GM21390 (cell line): ENCODE data around the gene CHDH.

Source experiments
- ATAC-seq: cut with Tn5 transposase; IDR thresholded peaks from one replicate; pipeline ENCODE4 v1.9.1; 2021; ENCODE audit not compliant: unreplicated experiment

Gene CHDH

GRCh38 chr3:53824795-53825194, 21.4 kb downstream of the CHDH start:
- ATAC-seq, result no peak

GRCh38 chr3:53823956-53824657, 22.1 kb downstream of the CHDH start:
- no peak for ATAC-seq

- no peak for ATAC-seq
Measured at GRCh38 chr3:53823026-53823955, 22.9 kb downstream of the CHDH start.

- ATAC-seq, result no peak
Measured at GRCh38 chr3:53822331-53822741, 23.9 kb downstream of the CHDH start.

- no peak for ATAC-seq
Measured at GRCh38 chr3:53821631-53822121, 24.5 kb downstream of the CHDH start.

- no peak for ATAC-seq
Measured at GRCh38 chr3:53820756-53821580, 25.3 kb downstream of the CHDH start.

- no peak for ATAC-seq
Measured at GRCh38 chr3:53820084-53820483, 26.1 kb downstream of the CHDH start.

GRCh38 chr3:53819163-53819868, 26.9 kb downstream of the CHDH start:
- ATAC-seq, result no peak

- no peak for ATAC-seq
Measured at GRCh38 chr3:53818221-53819162, 27.7 kb downstream of the CHDH start.

GRCh38 chr3:53817809-53818208, 28.4 kb downstream of the CHDH start:
- ATAC-seq, result no peak

- no peak for ATAC-seq
Measured at GRCh38 chr3:53817211-53817610, 29.0 kb downstream of the CHDH start.

GRCh38 chr3:53816425-53816824, 29.8 kb downstream of the CHDH start:
- ATAC-seq, result no peak

GRCh38 chr3:53815651-53816050, 30.6 kb downstream of the CHDH start:
- no peak for ATAC-seq

- ATAC-seq, result no peak
Measured at GRCh38 chr3:53815067-53815466, 31.2 kb downstream of the CHDH start.

- ATAC-seq, result no peak
Measured at GRCh38 chr3:53813876-53814275, 32.3 kb downstream of the CHDH start.

GRCh38 chr3:53813229-53813628, 33.0 kb downstream of the CHDH start:
- ATAC-seq, result no peak

- ATAC-seq, result no peak
Measured at GRCh38 chr3:53812434-53812833, 33.8 kb downstream of the CHDH start.

GRCh38 chr3:53811143-53811927, 34.9 kb downstream of the CHDH start:
- no peak for ATAC-seq
